Hematopoietic multipotent progenitor cell treated with erythropoietin and hydrocortisone succinate and interleukin-3 and kit ligand, for 8 days (in vitro differentiated cells): ENCODE measurements around the gene ABCD1.
"Not testable (repeated sequence)": the region's sequence is repeated elsewhere in the genome, so short reads cannot be mapped to it uniquely, and the experiment has no call there.

Source experiments
- DNase-seq: peaks from one replicate; pipeline ENCODE4 v3.0.0-alpha.2; 2015

Gene ABCD1

GRCh38 chrX:153694687-153695270 lies 29.9 kb upstream of the ABCD1 start:
- DNase-seq: no peak

- DNase-seq: no peak
These were observed 28.6 kb upstream of the ABCD1 start for GRCh38 chrX:153696100-153696499.

DNA sequence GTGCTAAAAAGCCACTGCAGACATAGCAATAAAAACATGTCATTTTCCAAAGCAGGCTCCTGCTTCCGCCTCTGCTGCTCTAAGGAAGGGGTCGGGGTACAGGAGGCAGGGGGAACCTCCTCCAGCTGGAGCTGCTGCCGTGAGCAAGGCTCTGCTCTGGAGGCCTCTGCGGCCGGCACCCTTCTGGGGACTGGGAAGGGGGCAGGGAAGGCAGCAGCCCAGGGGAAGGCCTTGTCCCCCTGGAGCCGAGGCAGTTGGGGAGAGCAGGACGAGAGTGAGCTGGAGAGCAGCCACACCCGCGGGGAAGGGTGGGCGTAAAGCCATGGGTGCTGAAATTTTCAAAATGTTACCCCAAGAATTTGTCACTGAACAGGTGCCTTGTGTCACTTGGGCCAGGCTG lies 28.1 kb upstream of the ABCD1 start:
- not testable (repeated sequence) for DNase-seq

DNA sequence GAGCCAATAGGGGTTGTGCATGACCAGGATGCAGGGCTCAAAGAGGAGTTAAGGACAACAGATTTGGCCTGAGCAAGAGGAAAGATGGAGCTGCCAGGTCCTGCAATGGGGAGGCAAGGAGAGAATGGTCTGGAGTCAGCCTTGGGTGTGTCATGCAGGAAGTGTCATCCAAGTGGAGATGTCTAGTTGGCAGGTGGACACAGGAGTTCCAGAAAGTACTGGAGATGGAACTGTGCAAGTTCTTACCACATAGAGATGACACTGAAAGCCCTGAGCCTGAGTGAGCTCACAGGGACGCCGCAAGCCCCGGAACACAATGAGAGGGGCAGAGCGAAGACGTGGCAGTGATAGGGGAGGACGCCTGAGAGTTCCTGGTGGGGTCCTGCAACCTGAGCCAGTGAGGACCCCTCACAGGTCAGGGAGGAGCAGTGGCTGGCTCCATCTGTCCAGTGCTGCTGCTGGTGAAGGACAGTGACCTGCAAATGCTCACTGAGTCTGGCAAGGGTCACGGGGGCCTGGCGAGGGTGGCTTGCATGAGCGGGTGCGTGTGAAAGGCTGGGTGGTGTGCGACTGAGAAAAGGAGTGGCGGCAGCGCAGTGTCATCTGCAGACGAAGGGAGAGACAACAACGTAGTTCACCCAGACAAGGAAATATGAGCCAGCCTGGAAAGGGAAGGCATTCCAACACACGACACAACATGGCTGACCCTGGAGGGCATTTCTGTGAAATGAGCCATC lies 27.5 kb upstream of the ABCD1 start:
- DNase-seq: not testable (repeated sequence)

DNA sequence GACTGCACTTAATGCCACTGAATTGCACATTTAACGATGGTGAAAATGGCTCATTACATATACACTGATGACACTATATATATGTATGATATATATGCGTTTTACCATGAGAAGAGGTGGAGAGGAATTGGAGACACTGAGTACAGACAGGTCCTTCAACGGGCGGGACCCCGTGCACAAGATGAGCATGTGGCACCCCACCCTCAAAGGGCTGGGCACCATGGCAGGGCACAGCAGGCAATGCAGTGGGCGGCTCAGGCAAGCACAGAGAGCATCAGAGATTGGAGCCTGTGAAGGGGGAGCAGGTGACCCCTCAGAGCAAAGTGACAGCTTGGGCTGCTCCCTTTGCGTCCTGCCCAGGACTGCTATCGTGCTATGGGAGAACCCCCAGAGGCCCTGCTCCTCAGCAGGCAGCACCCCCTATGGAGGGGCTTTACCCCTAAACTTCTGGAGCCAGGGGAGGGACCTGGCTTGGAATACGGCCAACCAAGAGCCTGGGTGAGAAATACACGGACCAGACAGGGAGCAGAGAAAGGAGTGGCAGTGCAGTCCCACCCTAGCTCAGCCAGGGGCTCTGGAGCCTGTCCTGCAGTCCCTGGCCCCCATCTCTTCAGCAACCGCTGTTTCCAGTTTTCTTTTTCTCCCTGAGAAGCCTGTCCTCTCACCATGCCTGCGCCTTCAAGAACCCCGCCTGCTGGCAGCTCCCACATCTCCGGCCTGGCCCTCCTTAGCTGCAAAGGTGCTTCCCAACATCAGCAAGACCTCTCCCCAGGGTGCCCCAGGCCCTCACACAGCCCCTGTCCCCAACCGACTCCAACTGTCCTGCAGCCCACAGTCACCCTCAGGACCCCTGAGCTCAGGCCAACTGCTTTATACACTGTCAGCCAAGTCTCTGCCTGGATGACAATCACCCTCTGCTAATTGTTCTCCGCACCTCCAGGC lies 26.5 kb upstream of the ABCD1 start:
- DNase-seq: no peak

GRCh38 chrX:153699210-153699783 lies 25.4 kb upstream of the ABCD1 start:
- not testable (repeated sequence) for DNase-seq

- not testable (repeated sequence) for DNase-seq
These were observed 24.8 kb upstream of the ABCD1 start for GRCh38 chrX:153699784-153700371.

- DNase-seq: no peak
These were observed 24.2 kb upstream of the ABCD1 start for GRCh38 chrX:153700376-153700945.

GRCh38 chrX:153700967-153701366 lies 23.7 kb upstream of the ABCD1 start:
- DNase-seq: no peak

- no peak for DNase-seq
These were observed 22.9 kb upstream of the ABCD1 start for GRCh38 chrX:153701706-153702105.

- no peak for DNase-seq
These were observed 22.2 kb upstream of the ABCD1 start for GRCh38 chrX:153702336-153703035.

GRCh38 chrX:153703036-153703370 lies 21.7 kb upstream of the ABCD1 start:
- no peak for DNase-seq

DNA sequence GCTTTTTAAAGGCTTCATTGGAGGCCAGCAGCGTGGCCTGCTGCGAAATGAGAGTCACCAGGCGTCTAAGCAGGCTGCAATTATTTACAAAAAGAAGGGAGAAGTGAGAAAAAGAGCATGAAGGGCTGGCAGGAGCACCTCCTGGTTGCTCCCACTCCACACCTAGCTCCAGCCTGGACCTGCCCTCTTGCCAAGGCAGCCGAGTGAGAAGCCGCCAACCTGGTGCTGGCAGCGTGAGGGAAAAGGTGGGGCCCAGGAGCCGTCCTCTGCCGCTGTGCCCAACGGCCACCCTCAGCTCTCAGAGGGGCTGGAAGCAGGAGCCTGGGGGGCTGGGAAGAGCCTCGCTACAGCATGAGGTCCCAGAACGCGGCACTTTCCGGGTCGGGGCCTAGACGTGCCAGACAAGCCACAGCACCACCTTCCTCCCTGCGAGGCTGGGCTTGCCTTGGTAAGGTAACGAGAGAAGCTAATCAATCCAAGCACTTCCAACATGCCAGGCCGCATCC lies 20.6 kb upstream of the ABCD1 start:
- DNase-seq: no peak

DNA sequence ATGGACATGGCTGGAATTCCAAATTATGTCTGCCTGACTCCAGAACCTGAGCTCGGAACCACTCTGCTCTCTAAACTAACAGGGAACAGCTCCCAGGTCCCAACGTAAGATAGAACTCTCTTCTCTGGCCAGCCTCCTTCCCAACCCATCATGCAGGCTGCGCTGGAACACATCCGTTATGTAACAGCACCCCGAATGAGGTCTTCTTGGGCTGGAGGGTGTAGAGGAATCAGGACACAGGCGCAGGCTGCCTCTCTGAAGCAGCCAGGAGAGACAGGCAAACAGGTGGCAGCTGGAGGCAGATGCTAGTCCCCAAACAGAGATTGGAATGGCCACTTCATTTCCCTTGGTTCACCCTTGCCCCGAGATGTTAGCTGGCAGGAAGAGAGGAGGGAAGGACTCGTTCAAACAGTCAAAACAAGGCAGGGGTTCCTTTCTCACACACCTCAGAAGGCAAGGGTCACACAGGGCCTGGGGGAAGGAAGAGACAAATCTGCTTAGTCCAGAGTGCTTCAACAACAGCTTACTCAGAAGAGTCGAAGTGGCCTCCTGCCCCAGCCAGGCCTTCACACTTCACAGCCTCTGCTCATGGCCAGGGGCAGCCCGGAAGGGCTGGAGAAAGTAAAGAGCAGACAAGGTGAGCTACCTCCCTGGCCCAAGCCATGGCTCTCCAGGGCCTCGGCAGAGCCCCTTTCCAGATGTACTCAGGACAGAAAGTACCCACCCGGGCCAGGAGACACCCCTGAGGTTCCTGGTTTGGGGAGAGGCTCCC lies 19.8 kb upstream of the ABCD1 start:
- DNase-seq: not testable (repeated sequence)

- DNase-seq: not testable (repeated sequence)
These were observed 19.1 kb upstream of the ABCD1 start for GRCh38 chrX:153705403-153706060.

GRCh38 chrX:153706799-153707198 lies 17.9 kb upstream of the ABCD1 start:
- no peak for DNase-seq

- no peak for DNase-seq
These were observed 17.2 kb upstream of the ABCD1 start for GRCh38 chrX:153707406-153707805.

DNA sequence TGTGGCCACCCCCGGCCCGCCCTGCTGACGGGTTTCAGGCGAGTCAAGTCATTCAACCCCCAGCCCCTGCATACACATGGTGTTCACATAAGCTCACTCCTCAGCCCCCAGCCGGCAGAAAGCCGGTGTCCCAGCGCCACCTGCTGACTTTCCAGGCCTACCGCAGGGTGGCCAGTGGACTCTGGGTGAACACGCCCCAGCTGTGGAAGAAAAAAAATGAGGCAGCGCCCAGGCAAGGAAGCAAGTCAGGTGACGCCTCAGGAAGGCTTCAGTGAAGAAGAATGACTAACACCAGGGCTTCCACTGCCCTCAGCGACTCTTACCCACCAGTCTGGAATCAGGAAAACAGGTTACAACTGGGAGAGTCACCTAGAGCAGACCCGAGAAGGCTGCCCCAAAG lies 16.2 kb upstream of the ABCD1 start:
- DNase-seq: peak; percentile 82

DNA sequence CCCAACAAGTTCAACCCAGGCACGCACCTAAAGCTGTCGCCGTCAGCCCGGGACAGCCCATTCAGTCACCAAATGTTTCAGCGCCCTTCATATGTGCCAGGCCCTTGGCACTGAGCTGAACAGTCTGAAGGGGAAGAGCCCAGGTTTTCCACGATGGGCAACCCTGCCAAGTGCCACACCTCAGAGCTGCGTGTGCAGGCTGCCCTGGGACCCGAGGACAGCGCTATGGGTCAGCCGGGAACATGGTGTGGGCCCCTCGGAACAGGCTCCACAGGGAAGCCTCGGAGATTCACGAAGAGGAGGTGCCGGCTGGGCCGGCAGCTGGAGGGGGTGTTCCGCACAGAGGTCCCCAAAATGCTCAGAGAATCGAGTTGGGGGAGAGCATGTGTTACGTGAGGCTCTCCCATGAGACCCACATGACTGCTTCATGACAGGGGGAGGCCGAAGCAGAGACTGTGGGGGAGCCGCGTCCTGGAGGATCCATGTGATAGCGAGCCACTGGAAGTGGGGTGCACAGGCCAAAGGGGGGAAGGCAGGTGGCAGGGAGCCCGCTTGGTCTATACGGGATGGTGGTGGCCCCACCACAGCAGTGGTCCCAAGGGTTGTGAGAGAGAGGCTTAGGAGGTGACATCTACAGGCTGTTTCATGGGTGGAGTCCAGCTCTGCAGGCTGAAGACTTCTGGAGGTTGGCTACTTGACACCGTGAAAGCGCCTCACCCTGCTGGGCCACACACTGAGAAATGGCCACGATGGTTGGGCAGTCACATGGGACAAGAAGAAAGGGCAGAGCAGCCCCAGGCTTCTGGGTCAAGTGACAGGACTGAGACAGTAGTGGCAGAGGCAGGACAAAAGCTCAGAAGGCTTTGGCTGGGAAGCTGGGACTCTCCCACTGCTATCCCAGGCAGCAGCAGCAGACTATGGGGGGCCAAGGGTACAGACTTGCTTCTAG lies 14.7 kb upstream of the ABCD1 start:
- DNase-seq: no peak
